Kidney (tissue), 14 donors: ENCODE data around the gene ENPP3. TPM values are rescaled to one million over a fixed set of nuclear protein-coding genes. Genes with fewer than 3 reads are reported as not detected.

Experiments
- DNase-seq, 5 donors: peaks; one replicate each; pipeline ENCODE4 v3.0.0-alpha.2; 2013 to 2020
- FAIRE-seq: peaks from 2 replicates; lab custom pipeline; 2012; peaks lifted over from hg19 to GRCh38; lab: Jason Lieb, UNC
- H3K27ac ChIP-seq, 2 donors: one replicate each; pipeline ENCODE4 v1.7.0; 2013; ENCODE audit warnings: low read depth in 2 of 2, low read length in 2 of 2, inconsistent platforms in 1 of 2
- H3K27me3 ChIP-seq: one replicate; pipeline ENCODE4 v1.7.1; 2013; ENCODE audit warnings: low read length, inconsistent platforms; ENCODE audit not compliant: control insufficient read depth, insufficient read depth
- H3K36me3 ChIP-seq, 3 donors: one replicate each; pipeline versions ENCODE4 v1.7.0 to v1.7.1; 2013; ENCODE audit warnings: low read length in 3 of 3, control low read depth in 1 of 3, inconsistent platforms in 1 of 3; ENCODE audit not compliant: insufficient read depth in 3 of 3, control insufficient read depth in 2 of 3
- H3K4me1 ChIP-seq, 3 donors: one replicate each; pipeline versions ENCODE4 v1.7.0 to v1.7.1; 2013; ENCODE audit warnings: low read length in 3 of 3, inconsistent platforms in 1 of 3, low read depth in 1 of 3; ENCODE audit not compliant: control insufficient read depth in 2 of 3, insufficient read depth in 2 of 3
- H3K4me3 ChIP-seq, 3 donors: one replicate each; pipeline versions ENCODE4 v1.7.0 to v1.8.1; 2013; ENCODE audit warnings: low read length in 3 of 3, control low read depth in 1 of 3, inconsistent platforms in 1 of 3
- H3K9ac ChIP-seq, 3 donors: one replicate each; pipeline versions ENCODE4 v1.7.0 to v1.7.1; 2013; ENCODE audit warnings: low read length in 3 of 3, control low read depth in 1 of 3, inconsistent platforms in 1 of 3
- H3K9me3 ChIP-seq, 3 donors: one replicate each; pipeline versions ENCODE4 v1.7.0 to v1.7.1; 2013; ENCODE audit warnings: low read length in 3 of 3, control low read depth in 1 of 3, inconsistent platforms in 1 of 3; ENCODE audit not compliant: control insufficient read depth in 2 of 3, insufficient read depth in 1 of 3
- intact Hi-C: fragments of 100-400 bp; cut with DNase I; formaldehyde crosslinking; loops from one replicate; pipeline ENCODE4 v1.11.1; 2022
- polyA plus RNA-seq: library from polyadenylated mRNA; stranded (reverse); fragments of 350-450 nt; fragmentation: Illumina TruSeq; extraction: RNeasy Lipid Tissue Mini Kit (QIAGEN cat#74804); gene quantifications from one replicate; pipeline ENCODE4 v1.2.3, GENCODE V29; 2014; ENCODE audit warnings: low read depth, low replicate concordance; ENCODE audit not compliant: insufficient read depth
- total RNA-seq: library from RNA; stranded (reverse); fragmentation: NEBNext Ultra II Directional; extraction: Animal tissue kit (Norgen Biotek cat#: 25700); gene quantifications from one replicate; pipeline ENCODE4 v1.2.1, GENCODE V29; 2021
- TF ChIP-seq, protein P1 (sequence below): IDR thresholded peaks from 3 replicates; pipeline ENCODE4 v1.5.1; 2012; ENCODE audit warnings: mild to moderate bottlenecking, moderate library complexity, borderline replicate concordance; ENCODE audit not compliant: insufficient read depth; ENCODE audit errors: extremely low read depth
- donor health status: control.
- donor health status: control.
- donor health status: control.
- donor health status: control.
- donor health status: control.
- donor health status: DM: yes; HTN: yes; CAD: no.
- donor health status: Normal renal cell carcinoma (clear cell type).

ENPP3 gene
- total and polyA plus RNA-seq, 2 donors from 2014 or later: 2.0 to 2.5 TPM

DNA sequence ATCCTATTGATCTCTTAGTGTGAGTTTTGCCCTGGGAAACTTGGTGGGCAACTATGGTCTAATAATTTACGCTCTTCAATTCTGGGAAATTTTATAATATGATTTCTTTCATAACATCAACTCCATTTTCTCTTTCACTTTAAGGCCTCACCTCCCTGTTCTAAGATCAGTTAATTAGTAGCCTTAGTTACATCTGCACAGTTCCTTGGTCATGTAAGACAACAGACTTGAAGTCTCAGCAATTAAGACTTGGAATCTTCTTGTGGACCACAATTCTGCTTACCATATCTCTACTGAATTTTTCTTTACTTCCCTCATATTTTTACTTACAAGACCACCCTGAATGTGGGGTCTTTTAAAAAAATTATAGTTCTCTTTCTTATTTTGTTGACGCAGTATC, 8.7 kb downstream of the ENPP3 start:
- H3K4me1 ChIP-seq: no peaks in the 10 kb centered on the region
- no peaks in the 10 kb centered on the region for H3K9me3 ChIP-seq
- H3K4me3 ChIP-seq: peak overlapping the region in 1 of 3 donors; percentile 45
- H3K9ac ChIP-seq: no peak overlapping the region
- intact Hi-C loops: no loop called here
- no peaks in the 10 kb centered on the region for H3K27me3 ChIP-seq
- FAIRE-seq: no peak
- TF ChIP-seq, protein P1, sequence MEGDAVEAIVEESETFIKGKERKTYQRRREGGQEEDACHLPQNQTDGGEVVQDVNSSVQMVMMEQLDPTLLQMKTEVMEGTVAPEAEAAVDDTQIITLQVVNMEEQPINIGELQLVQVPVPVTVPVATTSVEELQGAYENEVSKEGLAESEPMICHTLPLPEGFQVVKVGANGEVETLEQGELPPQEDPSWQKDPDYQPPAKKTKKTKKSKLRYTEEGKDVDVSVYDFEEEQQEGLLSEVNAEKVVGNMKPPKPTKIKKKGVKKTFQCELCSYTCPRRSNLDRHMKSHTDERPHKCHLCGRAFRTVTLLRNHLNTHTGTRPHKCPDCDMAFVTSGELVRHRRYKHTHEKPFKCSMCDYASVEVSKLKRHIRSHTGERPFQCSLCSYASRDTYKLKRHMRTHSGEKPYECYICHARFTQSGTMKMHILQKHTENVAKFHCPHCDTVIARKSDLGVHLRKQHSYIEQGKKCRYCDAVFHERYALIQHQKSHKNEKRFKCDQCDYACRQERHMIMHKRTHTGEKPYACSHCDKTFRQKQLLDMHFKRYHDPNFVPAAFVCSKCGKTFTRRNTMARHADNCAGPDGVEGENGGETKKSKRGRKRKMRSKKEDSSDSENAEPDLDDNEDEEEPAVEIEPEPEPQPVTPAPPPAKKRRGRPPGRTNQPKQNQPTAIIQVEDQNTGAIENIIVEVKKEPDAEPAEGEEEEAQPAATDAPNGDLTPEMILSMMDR: no peak
- H3K27ac ChIP-seq: no peak overlapping the region
- no peak for DNase-seq
- no peaks in the 10 kb centered on the region for H3K36me3 ChIP-seq

DNA sequence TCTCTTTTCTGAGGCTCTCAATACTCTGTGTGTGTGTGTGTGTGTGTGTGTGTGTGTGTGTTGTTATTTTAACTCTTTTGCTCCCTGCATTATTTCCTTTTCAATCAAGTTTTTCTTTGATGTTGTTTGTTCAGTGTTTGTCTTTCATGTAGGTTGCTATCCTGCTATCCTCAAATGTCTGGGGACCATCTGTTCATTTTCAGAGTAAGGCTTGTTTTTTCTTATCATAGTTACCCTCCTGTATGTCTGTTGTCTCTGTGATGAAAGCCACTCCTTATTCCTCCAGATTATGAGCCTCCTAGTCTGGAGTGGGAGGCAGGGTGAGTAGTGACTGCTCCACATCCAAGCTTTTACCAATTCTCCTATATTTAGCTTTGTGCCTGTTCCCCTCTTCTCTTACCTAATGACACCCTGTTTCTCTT, 9.2 kb downstream of the ENPP3 start:
- FAIRE-seq: no peak
- intact Hi-C loops: no loop called here
- TF ChIP-seq, protein P1: no peak

GRCh38 chr6:131651782-131652181, 14.7 kb downstream of the ENPP3 start:
- Histone ChIP-seq H3K4me1 (no peaks in the 10 kb centered on the region), H3K36me3 (peaks cover 0 to 6% (median 0%) of the 10 kb centered on the region in 3 donors), H3K4me3 (no peak overlapping the region), H3K9me3 (no peaks in the 10 kb centered on the region), H3K9ac (no peak overlapping the region), H3K27ac (no peak overlapping the region), H3K27me3 (no peaks in the 10 kb centered on the region)
- TF ChIP-seq, protein P1: no peak
- FAIRE-seq: no peak
- no peak for DNase-seq
- intact Hi-C loops: no loop called here

More for the DNA sequence above, 9.2 kb downstream of the ENPP3 start:
- Histone ChIP-seq H3K27me3 (no peaks in the 10 kb centered on the region), H3K36me3 (no peaks in the 10 kb centered on the region), H3K27ac (no peak overlapping the region), H3K9ac (no peak overlapping the region), H3K4me1 (no peaks in the 10 kb centered on the region), H3K9me3 (no peaks in the 10 kb centered on the region), H3K4me3 (peak overlapping the region in 1 of 3 donors; percentile 45)
- no peak for DNase-seq

DNA sequence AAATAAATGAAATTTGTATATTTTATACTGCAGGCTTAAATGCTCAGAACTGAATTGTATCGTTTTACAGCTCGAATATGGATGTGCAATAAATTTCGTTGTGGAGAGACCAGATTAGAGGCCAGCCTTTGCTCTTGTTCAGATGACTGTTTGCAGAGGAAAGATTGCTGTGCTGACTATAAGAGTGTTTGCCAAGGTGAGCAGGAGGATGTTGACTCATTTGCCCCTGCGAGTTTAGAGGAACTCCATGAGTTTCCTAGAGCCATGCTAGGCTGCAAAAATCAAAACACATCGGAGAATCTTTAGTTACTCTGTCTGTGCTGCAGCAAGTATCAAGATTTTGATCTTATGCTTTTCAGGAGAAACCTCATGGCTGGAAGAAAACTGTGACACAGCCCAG, 15.4 kb downstream of the ENPP3 start:
- TF ChIP-seq, protein P1: no peak
- intact Hi-C loops: no loop called here
- DNase-seq (no peak), FAIRE-seq (no peak)
- Histone ChIP-seq H3K36me3 (peaks cover 0 to 6% (median 0%) of the 10 kb centered on the region in 3 donors), H3K9me3 (no peaks in the 10 kb centered on the region), H3K4me3 (no peak overlapping the region), H3K4me1 (no peaks in the 10 kb centered on the region), H3K9ac (no peak overlapping the region), H3K27me3 (no peaks in the 10 kb centered on the region), H3K27ac (no peak overlapping the region)
